Spleen (tissue), 7 donors: ENCODE measurements around the gene JMJD1C.

Source experiments
- CTCF ChIP-seq, 11 experiments: fragments of 200-600 bp in 7 of 11; fragments of 450-650 bp in 4 of 11; sonication (generic) in 4 of 11; IDR thresholded peaks in 8 of 11; conservative IDR thresholded peaks in 3 of 11; 1 replicate in 7 of 11; 2 replicates in 4 of 11; pipeline versions ENCODE4 v1.4.0 to v1.8.0; 2016 to 2021; ENCODE audit warnings: antibody characterized with exemption in 11 of 11, inconsistent platforms in 4 of 11, mild to moderate bottlenecking in 1 of 11
- POLR2A ChIP-seq, 3 donors: fragments of 450-650 bp; IDR thresholded peaks; one replicate each; pipeline ENCODE4 v1.5.1; 2017; ENCODE audit warnings: antibody characterized with exemption in 3 of 3, mild to moderate bottlenecking in 1 of 3
- POLR2AphosphoS5 ChIP-seq, 3 donors: sonication (generic); formaldehyde crosslinking; IDR thresholded peaks; one replicate each; pipeline ENCODE4 v1.5.1; 2017; ENCODE audit warnings: antibody characterized with exemption in 3 of 3
- donor health status: DM: no; HTN: no; CAD: no; lungs with moderate emphysema.
- donor health status: DM: no; HTN: no; CAD: no.
- donor health status: DM: no; HTN: no; CAD: no.

GRCh38 chr10:63467841-63468240 is 2.1 kb upstream of the JMJD1C start:
- TF ChIP-seq CTCF (IDR thresholded peaks at IDR 0.05 in 8 of 11, conservative IDR thresholded peaks at IDR 0.05 in 3 of 11) (no peak), POLR2A (IDR thresholded peaks at IDR 0.05) (no peak), POLR2AphosphoS5 (IDR thresholded peaks at IDR 0.05) (no peak)
